GM19240 (cell line): Measurements from ENCODE around the gene PDE3B.
"Not testable (repeated sequence)": the region's sequence is repeated elsewhere in the genome, so short reads cannot be mapped to it uniquely, and the experiment has no call there.

ENCODE experiments used
- DNase-seq: peaks from one replicate; pipeline ENCODE4 v3.0.0; 2011; ENCODE audit warnings: low spot score; ENCODE audit not compliant: insufficient read length

The PDE3B gene

GRCh38 chr11:14676068-14676467 lies 32.5 kb downstream of the PDE3B start:
- no peak for DNase-seq

- no peak for DNase-seq
These were observed 33.5 kb downstream of the PDE3B start for GRCh38 chr11:14677146-14677545.

GRCh38 chr11:14678350-14678749 lies 34.7 kb downstream of the PDE3B start:
- DNase-seq = no peak

GRCh38 chr11:14679662-14680061 lies 36.1 kb downstream of the PDE3B start:
- DNase-seq = no peak

GRCh38 chr11:14684234-14684915 lies 40.8 kb downstream of the PDE3B start:
- DNase-seq = not testable (repeated sequence)

GRCh38 chr11:14687456-14687855 lies 43.9 kb downstream of the PDE3B start:
- no peak for DNase-seq

- DNase-seq = no peak
These were observed 44.5 kb downstream of the PDE3B start for GRCh38 chr11:14687943-14688627.

- not testable (repeated sequence) for DNase-seq
These were observed 52.1 kb downstream of the PDE3B start for GRCh38 chr11:14695656-14696055.

- DNase-seq = no peak
These were observed 55.2 kb downstream of the PDE3B start for GRCh38 chr11:14698771-14699170.

- DNase-seq = no peak
These were observed 57.0 kb downstream of the PDE3B start for GRCh38 chr11:14700593-14700992.

- DNase-seq = no peak
These were observed 59.2 kb downstream of the PDE3B start for GRCh38 chr11:14702760-14703159.

- DNase-seq = no peak
These were observed 60.1 kb downstream of the PDE3B start for GRCh38 chr11:14703731-14704130.

GRCh38 chr11:14705067-14705466 lies 61.5 kb downstream of the PDE3B start:
- no peak for DNase-seq

- no peak for DNase-seq
These were observed 70.1 kb downstream of the PDE3B start for GRCh38 chr11:14713496-14714244.

- not testable (repeated sequence) for DNase-seq
These were observed 72.1 kb downstream of the PDE3B start for GRCh38 chr11:14715669-14716068.

GRCh38 chr11:14722496-14722895 lies 78.9 kb downstream of the PDE3B start:
- no peak for DNase-seq

GRCh38 chr11:14725150-14725549 lies 81.5 kb downstream of the PDE3B start:
- DNase-seq = no peak

- DNase-seq = no peak
These were observed 83.6 kb downstream of the PDE3B start for GRCh38 chr11:14727215-14727614.

GRCh38 chr11:14727746-14728145 lies 84.1 kb downstream of the PDE3B start:
- no peak for DNase-seq

GRCh38 chr11:14740539-14740938 lies 96.9 kb downstream of the PDE3B start:
- DNase-seq = not testable (repeated sequence)

GRCh38 chr11:14741195-14741594 lies 97.6 kb downstream of the PDE3B start:
- no peak for DNase-seq

- DNase-seq = no peak
These were observed 99.4 kb downstream of the PDE3B start for GRCh38 chr11:14742849-14743559.
